DND-41 (cell line): ENCODE results near the gene OR8G5.

Experiments used
- ATAC-seq: fragments of 200-7000 bp; cut with Tn5 transposase; 3 replicates; pipeline ENCODE4 v1.9.1; 2021; ENCODE audit warnings: low read depth; ENCODE audit not compliant: insufficient read depth
- DNase-seq: peaks from one replicate; pipeline ENCODE4 v3.0.0-alpha.2; 2020
- H2AFZ ChIP-seq: 2 replicates; pipeline ENCODE4 v1.6.0; 2012; ENCODE audit warnings: low read depth, low read length
- H3K27ac ChIP-seq: 2 replicates; pipeline ENCODE4 v1.5.1; 2012; ENCODE audit warnings: low read length, inconsistent platforms
- H3K27me3 ChIP-seq: fragments of 200-600 bp; sonication (generic); 2 replicates; pipeline ENCODE4 v1.6.0; 2012; ENCODE audit warnings: low read length, mild to moderate bottlenecking, inconsistent platforms; ENCODE audit not compliant: insufficient read depth, poor library complexity
- H3K36me3 ChIP-seq: 2 replicates; pipeline ENCODE4 v1.5.1; 2012; ENCODE audit warnings: low read length, inconsistent platforms; ENCODE audit not compliant: insufficient read depth
- H3K4me1 ChIP-seq: 2 replicates; pipeline ENCODE4 v1.5.1; 2012; ENCODE audit warnings: mild to moderate bottlenecking, low read length; ENCODE audit not compliant: insufficient read depth
- H3K4me2 ChIP-seq: 2 replicates; pipeline ENCODE4 v1.6.0; 2012; ENCODE audit warnings: mild to moderate bottlenecking, moderate library complexity, low read length, inconsistent platforms; ENCODE audit not compliant: insufficient read depth
- H3K4me3 ChIP-seq, 2 experiments: fragments of 200-600 bp in 1 of 2; shearing (Covaris generic) in 1 of 2; 2 replicates each; pipeline ENCODE4 v1.5.1; 2012 to 2016; ENCODE audit warnings: inconsistent platforms in 2 of 2, low read length in 2 of 2, mild to moderate bottlenecking in 2 of 2, low read depth in 1 of 2, moderate library complexity in 1 of 2
- H3K79me2 ChIP-seq: 2 replicates; pipeline ENCODE4 v1.6.0; 2012; ENCODE audit warnings: low read length, inconsistent platforms; ENCODE audit not compliant: insufficient read depth
- H3K9ac ChIP-seq: 2 replicates; pipeline ENCODE4 v1.6.0; 2012; ENCODE audit warnings: low read depth, mild to moderate bottlenecking, inconsistent platforms, low read length, moderate library complexity
- H3K9me3 ChIP-seq: 2 replicates; pipeline ENCODE4 v1.5.1; 2012; ENCODE audit warnings: low read length, moderate library complexity, mild to moderate bottlenecking, inconsistent platforms; ENCODE audit not compliant: insufficient read depth, severe bottlenecking
- H4K20me1 ChIP-seq: 2 replicates; pipeline ENCODE4 v1.6.0; 2012; ENCODE audit warnings: low read length; ENCODE audit not compliant: insufficient read depth
- CTCF ChIP-seq: IDR thresholded peaks from 2 replicates; pipeline ENCODE4 v1.5.1; 2012; ENCODE audit warnings: borderline replicate concordance, low read length, moderate library complexity, mild to moderate bottlenecking; ENCODE audit not compliant: poor library complexity, severe bottlenecking; ENCODE audit errors: extremely low read depth
- EZH2 ChIP-seq: IDR thresholded peaks from 3 replicates; pipeline ENCODE4 v1.6.1; 2012; ENCODE audit warnings: borderline replicate concordance, low read depth, mild to moderate bottlenecking, moderate library complexity, low read length, inconsistent platforms; ENCODE audit not compliant: severe bottlenecking

OR8G5 gene

GRCh38 chr11:124210421-124210820 is 45.8 kb upstream of the OR8G5 start:
- Histone ChIP-seq H2AFZ (no peak overlapping the region), H3K79me2 (no peaks in the 10 kb centered on the region), H3K36me3 (no peaks in the 10 kb centered on the region), H3K4me1 (no peaks in the 10 kb centered on the region), H3K9me3 (no peaks in the 10 kb centered on the region), H3K27ac (no peak overlapping the region), H4K20me1 (no peaks in the 10 kb centered on the region), H3K27me3 (peaks cover 2% of the 10 kb centered on the region), H3K4me3 (no peak overlapping the region), H3K9ac (no peak overlapping the region), H3K4me2 (no peak overlapping the region)
- DNase-seq (no peak), ATAC-seq (no peak)
- TF ChIP-seq EZH2 (no peak), CTCF (no peak)

- TF ChIP-seq CTCF (no peak), EZH2 (no peak)
- no peaks in the 10 kb centered on the region for H3K79me2 ChIP-seq
- ATAC-seq (no peak), DNase-seq (no peak)
- no peak overlapping the region for H3K9ac ChIP-seq
- H3K4me1 ChIP-seq, result no peaks in the 10 kb centered on the region
- H2AFZ ChIP-seq, result no peak overlapping the region
- no peaks in the 10 kb centered on the region for H4K20me1 ChIP-seq
- no peak overlapping the region for H3K27ac ChIP-seq
- no peak overlapping the region for H3K4me3 ChIP-seq
- H3K36me3 ChIP-seq, result no peaks in the 10 kb centered on the region
- H3K4me2 ChIP-seq, result no peak overlapping the region
- no peaks in the 10 kb centered on the region for H3K9me3 ChIP-seq
- H3K27me3 ChIP-seq, result peaks cover 2% of the 10 kb centered on the region
Measured at GRCh38 chr11:124211321-124211720, 44.9 kb upstream of the OR8G5 start.

- TF ChIP-seq CTCF, result no peak
- TF ChIP-seq EZH2, result no peak
- Histone ChIP-seq H3K9me3 (no peaks in the 10 kb centered on the region), H3K4me1 (no peaks in the 10 kb centered on the region), H2AFZ (no peak overlapping the region), H3K4me3 (no peak overlapping the region), H3K27me3 (peaks cover 2% of the 10 kb centered on the region), H3K9ac (no peak overlapping the region), H3K27ac (no peak overlapping the region), H3K79me2 (no peaks in the 10 kb centered on the region), H3K4me2 (no peak overlapping the region), H4K20me1 (no peaks in the 10 kb centered on the region), H3K36me3 (no peaks in the 10 kb centered on the region)
- DNase-seq (no peak), ATAC-seq (no peak)
Measured at GRCh38 chr11:124214027-124214426, 42.1 kb upstream of the OR8G5 start.

- Histone ChIP-seq H2AFZ (no peak overlapping the region), H3K9ac (no peak overlapping the region), H3K27me3 (no peaks in the 10 kb centered on the region), H3K79me2 (no peaks in the 10 kb centered on the region), H3K4me2 (no peak overlapping the region), H3K4me3 (no peak overlapping the region), H3K27ac (no peak overlapping the region), H4K20me1 (no peaks in the 10 kb centered on the region), H3K9me3 (no peaks in the 10 kb centered on the region), H3K36me3 (no peaks in the 10 kb centered on the region), H3K4me1 (no peaks in the 10 kb centered on the region)
- ATAC-seq, result no peak
- no peak for TF ChIP-seq EZH2
- no peak for TF ChIP-seq CTCF
- no peak for DNase-seq
Measured at GRCh38 chr11:124219126-124219525, 37.0 kb upstream of the OR8G5 start.
